Measurements from ENCODE around the gene PHACTR4. TPM values are rescaled to one million over a fixed set of nuclear protein-coding genes. Genes with fewer than 3 reads are reported as not detected.

PHACTR4 gene
- total RNA-seq, 1 experiment from 2014 or later, result 50.7 TPM

GRCh38 chr1:28545246-28545628, 175.7 kb downstream of the PHACTR4 start:
- intact Hi-C loops (cut with micrococcal nuclease), result no loop called here
- Mint-ChIP-seq H3K27ac (ENCODE audit: low read depth, unreplicated experiment) (no peak overlapping the region), H3K36me3 (ENCODE audit: insufficient read depth, unreplicated experiment) (no peaks in the 10 kb centered on the region), H3K4me1 (ENCODE audit: insufficient read depth, unreplicated experiment) (no peaks in the 10 kb centered on the region), H3K27me3 (ENCODE audit: insufficient read depth, unreplicated experiment) (no peaks in the 10 kb centered on the region), H3K4me3 (ENCODE audit: unreplicated experiment) (no peak overlapping the region), H3K9me3 (ENCODE audit: unreplicated experiment) (no peaks in the 10 kb centered on the region)
- no peak for DNase-seq (ENCODE audit: unreplicated experiment)
- POLR2A ChIA-PET, result interaction anchor here (1.5 kb wide), 1 partner anchor 36 kb away, joined by 7 read pairs; no protein-coding TSS in a partner anchor
- BruUV-seq (replicated peaks), result no TSS peak
- CTCF ChIA-PET, result no interaction called here
- TF ChIP-seq CTCF (IDR thresholded peaks at IDR 0.05; ENCODE audit: unreplicated experiment), result no peak

- no peak for TF ChIP-seq CTCF (IDR thresholded peaks at IDR 0.05; ENCODE audit: unreplicated experiment)
- H3K4me3 Mint-ChIP-seq (ENCODE audit: unreplicated experiment), result no peak overlapping the region
- peaks cover 12% of the 10 kb centered on the region for H3K36me3 Mint-ChIP-seq (ENCODE audit: insufficient read depth, unreplicated experiment)
- H3K9me3 Mint-ChIP-seq (ENCODE audit: unreplicated experiment), result no peaks in the 10 kb centered on the region
- no peak overlapping the region for H3K27ac Mint-ChIP-seq (ENCODE audit: low read depth, unreplicated experiment)
- no peaks in the 10 kb centered on the region for H3K27me3 Mint-ChIP-seq (ENCODE audit: insufficient read depth, unreplicated experiment)
- ChIA-PET POLR2A (interaction anchor here (6.4 kb wide), 1 partner anchor 33 kb away, joined by 107 read pairs; no protein-coding TSS in a partner anchor), CTCF (no interaction called here)
- intact Hi-C loops (cut with micrococcal nuclease), result no loop called here
- BruUV-seq (replicated peaks), result no TSS peak
- peak; percentile 23 for DNase-seq (ENCODE audit: unreplicated experiment)
- H3K4me1 Mint-ChIP-seq (ENCODE audit: insufficient read depth, unreplicated experiment), result no peaks in the 10 kb centered on the region
Measured at GRCh38 chr1:28548318-28548717, 178.8 kb downstream of the PHACTR4 start.

Other genes starting within 250 kb of the PHACTR4 start
- gene PTAFR, start 193.1 kb upstream of the PHACTR4 start, total RNA-seq (2022), result 1.6 and 1.8 TPM in 2 replicates
- gene DNAJC8, start 136.7 kb upstream of the PHACTR4 start, total RNA-seq (2022), result 59.6 and 60.0 TPM in 2 replicates
- gene ATP5IF1, start 133.6 kb upstream of the PHACTR4 start, total RNA-seq (2022), result 214 and 232 TPM in 2 replicates
- gene SESN2, start 110.2 kb upstream of the PHACTR4 start, total RNA-seq (2022), result 106 and 118 TPM in 2 replicates
- 19.0 and 22.9 TPM in 2 replicates for gene MED18, start 40.7 kb upstream of the PHACTR4 start, total RNA-seq (2022)
- 30.3 and 42.4 TPM in 2 replicates for gene RCC1, start 136.3 kb downstream of the PHACTR4 start, total RNA-seq (2022)
- 28.2 and 33.4 TPM in 2 replicates for gene TRNAU1AP, start 183.3 kb downstream of the PHACTR4 start, total RNA-seq (2022)
- not detected in 2 replicates for gene RAB42, start 222.5 kb downstream of the PHACTR4 start, total RNA-seq (2022)

All from MCF 10A (cell line).